OCI-LY7 (cell line): ENCODE results near the gene IQUB.

Experiments
- CTCF ChIP-seq: fragments of 200-600 bp; sonication (generic); conservative IDR thresholded peaks from 2 replicates; pipeline ENCODE4 v1.5.1; 2014; ENCODE audit warnings: mild to moderate bottlenecking, antibody characterized with exemption, low read length, moderate library complexity, mixed read lengths
- EZH2phosphoT487 ChIP-seq: fragments of 200-600 bp; sonication (generic); IDR thresholded peaks from 2 replicates; pipeline ENCODE4 v1.6.1; 2018; ENCODE audit warnings: low read depth, borderline replicate concordance, mild to moderate bottlenecking, mixed run types, antibody characterized with exemption, low read length, moderate library complexity, mixed read lengths

GRCh38 chr7:123485721-123486120, 48.7 kb downstream of the IQUB start:
- TF ChIP-seq EZH2phosphoT487 (no peak), CTCF (no peak)
